Aorta (tissue), 5 donors: ENCODE data around the gene MOB3B. TPM values are rescaled to one million over a fixed set of nuclear protein-coding genes. Genes with fewer than 3 reads are reported as not detected.

Experiments
- ATAC-seq: fragments of 200-7000 bp; cut with Tn5 transposase; one replicate; pipeline ENCODE4 v1.9.1; 2022; ENCODE audit warnings: moderate library complexity; ENCODE audit not compliant: low FRiP score
- DNase-seq, 2 donors: peaks; one replicate each; pipeline ENCODE4 v3.0.0-alpha.2; 2020
- H3K27ac ChIP-seq, 2 donors: one replicate each; pipeline ENCODE4 v1.5.1; 2013; ENCODE audit warnings: low read length in 2 of 2, mild to moderate bottlenecking in 2 of 2, moderate library complexity in 2 of 2, control low read depth in 1 of 2, inconsistent platforms in 1 of 2, low read depth in 1 of 2
- H3K27me3 ChIP-seq, 2 donors: one replicate each; pipeline ENCODE4 v1.6.1; 2013; ENCODE audit warnings: control low read depth in 1 of 2, low read length in 1 of 2, mild to moderate bottlenecking in 1 of 2, moderate library complexity in 1 of 2; ENCODE audit not compliant: insufficient read depth in 2 of 2, control insufficient read depth in 1 of 2
- H3K36me3 ChIP-seq, 2 donors: one replicate each; pipeline ENCODE4 v1.6.1; 2013; ENCODE audit warnings: control low read depth in 1 of 2, low read length in 1 of 2, mild to moderate bottlenecking in 1 of 2; ENCODE audit not compliant: insufficient read depth in 2 of 2, control insufficient read depth in 1 of 2
- H3K4me1 ChIP-seq, 2 donors: one replicate each; pipeline ENCODE4 v1.6.1; 2013; ENCODE audit warnings: low read length in 2 of 2, control low read depth in 1 of 2, mild to moderate bottlenecking in 1 of 2, moderate library complexity in 1 of 2; ENCODE audit not compliant: insufficient read depth in 2 of 2, control insufficient read depth in 1 of 2
- H3K4me3 ChIP-seq, 2 donors: one replicate each; pipeline ENCODE4 v1.5.1; 2013; ENCODE audit warnings: low read length in 2 of 2, control low read depth in 1 of 2, mild to moderate bottlenecking in 1 of 2
- H3K9me3 ChIP-seq: one replicate; pipeline ENCODE4 v1.6.1; 2013; ENCODE audit warnings: mild to moderate bottlenecking, low read length; ENCODE audit not compliant: control insufficient read depth
- WGBS, 2 donors: extraction: QIAGEN DNeasy Blood & Tissue Kit; methylation state at CpG; one replicate each; pipeline ENCODE4 v1.1.7; 2013; 5-methylcytosine and 5-hydroxymethylcytosine counted together
- intact Hi-C, 2 donors: fragments of 100-400 bp; cut with DNase I; formaldehyde crosslinking; loops; one replicate each; pipeline versions ENCODE4 v1.14.2 to v1.15.0; 2022
- polyA plus RNA-seq, 2 donors: library from polyadenylated mRNA; stranded (reverse); fragments of 200-250 nt; gene quantifications; one replicate each; pipeline ENCODE4 v1.2.3, GENCODE V29; 2013
- total RNA-seq, 2 donors: library from RNA; stranded (reverse); fragmentation: NEBNext Ultra II Directional; extraction: Animal tissue kit (Norgen Biotek cat#: 25700); gene quantifications; one replicate each; pipeline ENCODE4 v1.2.1, GENCODE V29; 2021
- donor health status: healthy with polysubstance abuse.
- donor health status: Bipolar disorder and iron deficiency.
- donor health status: DM: no; HTN: no; CAD: no.
- donor health status: DM: no; HTN: no; CAD: no.
- donor health status: DM: yes; HTN: yes; CAD: no.

MOB3B gene
- total and polyA plus RNA-seq, 4 donors = 3.0 to 9.0 (median 5.8) TPM

DNA sequence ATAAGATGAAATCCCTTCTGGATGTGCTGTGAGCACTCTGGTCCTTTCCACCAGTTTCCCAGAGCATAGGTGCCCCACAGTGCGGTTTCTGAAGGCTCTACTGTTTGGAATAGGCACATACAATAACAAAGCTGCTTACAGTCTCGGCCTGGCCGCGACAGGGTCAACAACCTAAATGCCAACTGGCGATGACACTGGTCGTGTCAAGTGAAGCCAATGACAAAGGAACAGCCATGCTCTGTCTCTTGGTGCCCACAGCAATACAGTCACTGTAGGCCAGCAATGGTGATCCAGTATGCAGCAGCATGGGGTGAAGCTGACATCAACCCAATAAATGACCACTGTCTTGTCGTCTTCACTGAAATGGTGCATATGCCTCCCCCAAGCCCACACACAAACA is 184.8 kb downstream of the MOB3B start:
- Histone ChIP-seq H3K27me3 (no peaks in the 10 kb centered on the region), H3K27ac (no peak overlapping the region), H3K4me1 (peaks cover 5 to 12% of the 10 kb centered on the region in 2 donors), H3K36me3 (no peaks in the 10 kb centered on the region), H3K9me3 (no peaks in the 10 kb centered on the region), H3K4me3 (no peak overlapping the region)
- WGBS, 2 donors = 98% methylated on average over 7 of the region's 7 CpGs
- intact Hi-C loops = loop anchor here in 1 of 2 donors (5.0 kb wide), 1 partner anchor 68 kb away; no protein-coding TSS in a partner anchor
- DNase-seq (no peak), ATAC-seq (no peak)

DNA sequence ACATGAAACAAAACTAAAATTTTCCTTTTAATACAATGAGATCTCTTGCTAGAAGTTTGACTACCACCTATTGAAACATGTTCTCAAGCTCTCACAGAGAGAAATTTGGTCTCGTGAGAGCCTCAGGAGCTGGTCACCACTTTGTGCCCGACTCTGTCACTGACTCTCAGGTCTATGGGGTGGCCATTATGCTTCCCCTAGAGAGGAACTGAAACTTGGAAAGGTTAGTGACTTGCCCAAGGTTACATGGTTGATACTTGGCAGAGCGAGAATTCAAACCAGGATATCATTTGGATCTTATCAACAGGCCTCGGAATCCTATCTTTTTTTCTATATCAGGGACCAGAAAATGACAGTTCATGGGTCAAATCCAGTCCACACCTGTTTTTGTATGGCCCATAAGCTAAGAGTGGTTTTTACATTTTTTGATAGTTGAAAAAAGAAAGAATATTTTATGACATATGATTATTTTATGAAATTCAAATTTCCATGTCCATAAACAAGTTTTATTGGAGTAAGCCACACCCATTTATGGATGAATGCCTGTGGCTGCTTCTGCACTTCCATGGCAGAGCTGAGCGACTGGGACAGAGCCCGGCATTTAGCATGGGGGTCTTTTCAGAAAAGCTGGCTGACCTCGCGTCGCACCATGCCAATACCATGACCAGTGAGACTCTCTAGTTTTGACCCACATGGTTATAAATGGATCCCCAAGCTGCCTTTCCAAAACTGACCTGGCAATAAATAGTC is 187.9 kb downstream of the MOB3B start:
- peak overlapping the region in 1 of 2 donors; percentile 76 for H3K27ac ChIP-seq

DNA sequence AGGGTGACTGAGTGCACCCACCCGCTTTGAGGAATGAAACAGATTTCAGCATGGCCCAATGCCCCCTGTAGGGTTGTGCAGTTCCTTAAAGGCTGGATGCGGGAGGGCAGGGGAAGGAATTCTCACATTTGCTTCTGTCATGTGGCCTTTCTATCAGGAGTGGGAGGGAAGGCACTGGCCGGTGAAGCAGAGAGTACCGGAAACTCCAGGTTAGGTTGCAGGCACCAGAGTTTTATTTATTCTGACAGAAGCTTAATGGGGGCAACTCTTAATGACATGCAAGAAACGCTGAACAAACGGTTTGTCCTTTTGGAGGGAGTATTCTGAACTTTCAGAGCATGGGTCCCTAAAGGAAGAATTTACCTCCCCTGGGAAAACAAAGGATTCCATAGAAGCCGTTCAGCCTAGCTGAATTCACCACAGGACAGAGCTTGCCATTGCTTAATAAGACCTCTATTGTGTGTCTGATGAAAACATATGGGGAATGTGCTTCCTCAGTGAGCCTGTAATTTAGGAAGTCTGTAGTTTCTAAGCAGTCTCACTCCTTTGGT is 188.6 kb downstream of the MOB3B start:
- H3K27me3 ChIP-seq = no peaks in the 10 kb centered on the region
- peaks cover 4 to 11% of the 10 kb centered on the region in 2 donors for H3K4me1 ChIP-seq
- no peaks in the 10 kb centered on the region for H3K36me3 ChIP-seq
- ATAC-seq (no peak), DNase-seq (no peak)
- WGBS, 2 donors = 47 to 49% methylated on average over 7 of the region's 7 CpGs
- no peak overlapping the region for H3K4me3 ChIP-seq
- intact Hi-C loops = loop anchor here in 1 of 2 donors (5.0 kb wide), 1 partner anchor 71 kb away; no protein-coding TSS in a partner anchor
- H3K9me3 ChIP-seq = no peaks in the 10 kb centered on the region
- H3K27ac ChIP-seq = peak overlapping the region; percentile 46 to 59

More for the DNA sequence above, 187.9 kb downstream of the MOB3B start:
- Histone ChIP-seq H3K4me1 (peaks cover 4 to 11% of the 10 kb centered on the region in 2 donors), H3K36me3 (no peaks in the 10 kb centered on the region), H3K4me3 (no peak overlapping the region), H3K9me3 (no peaks in the 10 kb centered on the region), H3K27me3 (no peaks in the 10 kb centered on the region)
- ATAC-seq (peak; percentile 31), DNase-seq (no peak)
- intact Hi-C loops = loop anchor here in 1 of 2 donors (5.0 kb wide), 1 partner anchor 71 kb away; no protein-coding TSS in a partner anchor
- WGBS, 2 donors = 26 to 31% methylated on average over 9 of the region's 9 CpGs

- Histone ChIP-seq H3K27me3 (no peaks in the 10 kb centered on the region), H3K4me1 (peaks cover 4 to 11% of the 10 kb centered on the region in 2 donors), H3K27ac (peak overlapping the region in 1 of 2 donors; percentile 46), H3K36me3 (no peaks in the 10 kb centered on the region), H3K9me3 (no peaks in the 10 kb centered on the region), H3K4me3 (no peak overlapping the region)
- 28 to 37% methylated on average over 5 of the region's 5 CpGs for WGBS, 2 donors
- ATAC-seq (no peak), DNase-seq (no peak)
- intact Hi-C loops = loop anchor here in 1 of 2 donors (5.0 kb wide), 1 partner anchor 72 kb away; no protein-coding TSS in a partner anchor
Observed at GRCh38 chr9:27340285-27340674, 189.3 kb downstream of the MOB3B start.

DNA sequence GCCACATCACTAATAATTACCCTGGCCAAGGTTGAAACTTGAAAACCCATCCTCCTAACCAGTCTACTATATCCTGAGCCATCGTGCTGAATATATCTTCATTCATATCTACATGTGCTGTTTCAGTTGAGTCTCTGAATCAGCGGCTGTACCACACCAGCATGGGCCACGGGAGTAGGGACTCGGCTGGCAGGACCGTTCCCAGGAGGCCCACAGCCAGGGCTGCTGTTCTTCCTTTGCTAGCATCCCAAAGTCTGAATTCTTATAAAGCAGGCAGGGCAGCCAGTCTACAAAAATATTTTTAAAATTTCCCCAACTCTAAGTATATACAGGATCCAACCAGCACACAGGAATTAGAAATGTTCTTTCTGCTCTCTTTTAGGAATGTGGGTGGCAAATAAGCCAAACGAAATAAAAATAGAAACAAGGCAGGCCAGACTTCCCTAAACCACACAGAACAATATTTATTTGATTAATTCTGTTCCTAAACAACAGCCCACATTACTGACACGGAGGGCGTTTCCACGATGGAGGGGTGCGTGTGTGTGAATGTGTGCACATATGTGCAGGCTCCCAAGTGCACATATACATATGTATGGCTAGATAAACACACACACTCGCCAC is 189.8 kb downstream of the MOB3B start:
- WGBS, 2 donors = 4 to 6% methylated on average over 11 of the region's 11 CpGs
- Histone ChIP-seq H3K27me3 (no peaks in the 10 kb centered on the region), H3K36me3 (no peaks in the 10 kb centered on the region), H3K27ac (peak overlapping the region; percentile 37 to 74), H3K4me1 (peaks cover 4 to 11% of the 10 kb centered on the region in 2 donors), H3K4me3 (no peak overlapping the region), H3K9me3 (no peaks in the 10 kb centered on the region)
- ATAC-seq (peak; percentile 75), DNase-seq (peak; percentile 79 to 84)
- intact Hi-C loops = loop anchor here (2.0 to 5.0 kb wide), 4 partner anchors 53 to 189 kb away; partner anchors contain the start of gene MOB3B (in 2 of the 2)

DNA sequence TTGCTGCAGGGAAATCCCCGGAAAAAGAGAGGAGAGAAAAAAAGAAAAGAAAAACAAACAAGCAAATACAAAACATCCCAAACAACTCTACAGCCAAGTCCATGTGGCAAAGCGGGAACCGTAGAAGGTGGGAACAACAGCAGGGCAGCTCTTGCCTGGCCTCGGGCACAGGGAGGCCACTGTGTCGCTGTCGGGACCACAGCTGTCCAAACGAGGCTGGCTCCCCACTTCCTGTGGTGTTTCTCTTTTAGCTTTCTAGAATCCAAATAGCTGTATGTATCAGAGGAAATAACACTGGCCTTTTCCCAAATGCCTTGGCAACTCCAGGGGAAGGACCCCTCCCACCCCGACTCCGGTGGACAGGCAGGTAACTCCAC is 191.1 kb downstream of the MOB3B start:
- Histone ChIP-seq H3K27ac (peak overlapping the region; percentile 37 to 64), H3K4me3 (no peak overlapping the region), H3K36me3 (no peaks in the 10 kb centered on the region), H3K27me3 (no peaks in the 10 kb centered on the region), H3K4me1 (peaks cover 4 to 11% of the 10 kb centered on the region in 2 donors), H3K9me3 (no peaks in the 10 kb centered on the region)
- intact Hi-C loops = loop anchor here (2.0 to 5.0 kb wide), 3 partner anchors 54 to 190 kb away; partner anchors contain the start of gene MOB3B (in 2 of the 2)
- DNase-seq (no peak), ATAC-seq (no peak)
- 32 to 42% methylated on average over 9 of the region's 9 CpGs for WGBS, 2 donors

- Histone ChIP-seq H3K36me3 (no peaks in the 10 kb centered on the region), H3K9me3 (no peaks in the 10 kb centered on the region), H3K27ac (peak overlapping the region; percentile 38 to 64), H3K4me1 (peaks cover 4 to 11% of the 10 kb centered on the region in 2 donors), H3K4me3 (no peak overlapping the region), H3K27me3 (no peaks in the 10 kb centered on the region)
- DNase-seq (peak in 1 of 2 donors; percentile 57), ATAC-seq (no peak)
- intact Hi-C loops = loop anchor here (2.0 to 5.0 kb wide), 3 partner anchors 54 to 191 kb away; partner anchors contain the start of gene MOB3B (in 2 of the 2)
- 51 to 64% methylated on average over 5 of the region's 5 CpGs for WGBS, 2 donors
Observed at GRCh38 chr9:27337833-27338526, 191.6 kb downstream of the MOB3B start.

GRCh38 chr9:27337236-27337635 is 192.4 kb downstream of the MOB3B start:
- Histone ChIP-seq H3K27me3 (no peaks in the 10 kb centered on the region), H3K27ac (peak overlapping the region; percentile 38 to 64), H3K9me3 (no peaks in the 10 kb centered on the region), H3K4me3 (no peak overlapping the region), H3K36me3 (no peaks in the 10 kb centered on the region), H3K4me1 (peaks cover 4 to 11% of the 10 kb centered on the region in 2 donors)
- intact Hi-C loops = loop anchor here (5.0 kb wide), 2 partner anchors 55 to 190 kb away; partner anchors contain the start of gene MOB3B (in 1 of the 2)
- DNase-seq (no peak), ATAC-seq (no peak)
- WGBS, 2 donors = 63 to 66% methylated on average over 3 of the region's 3 CpGs
